OCI-LY3 (cell line): ENCODE data around the gene PRKRA.

ENCODE experiments used
- H2AFZ ChIP-seq: fragments of 200-600, 300-600 bp; shearing (Covaris generic); 2 replicates; pipeline ENCODE4 v1.6.0; 2014; ENCODE audit warnings: antibody characterized with exemption, low read depth, low read length
- H3K27ac ChIP-seq: fragments of 200-600, 300-600 bp; sonication (generic); 2 replicates; pipeline ENCODE4 v1.5.1; 2014; ENCODE audit warnings: mild to moderate bottlenecking, low read length, moderate library complexity, mixed read lengths
- H3K27me3 ChIP-seq: fragments of 200-600, 300-600 bp; sonication (generic); 2 replicates; pipeline ENCODE4 v1.6.1; 2014; ENCODE audit warnings: low read depth, low read length, mixed read lengths
- H3K36me3 ChIP-seq: fragments of 200-600, 300-600 bp; sonication (generic); replicated peaks from 2 replicates; pipeline ENCODE3; 2014; ENCODE audit warnings: low read depth, low read length, mixed read lengths
- H3K4me1 ChIP-seq: fragments of 300-600, 200-600 bp; sonication (generic); 2 replicates; pipeline ENCODE4 v1.6.1; 2014; ENCODE audit warnings: low read length, mixed read lengths
- H3K4me2 ChIP-seq: fragments of 200-600, 300-600 bp; sonication (generic); 2 replicates; pipeline ENCODE4 v1.6.1; 2014; ENCODE audit warnings: low read length, mixed read lengths
- H3K4me3 ChIP-seq: fragments of 300-600, 200-600 bp; sonication (generic); 2 replicates; pipeline ENCODE4 v1.5.1; 2014; ENCODE audit warnings: antibody characterized with exemption, mild to moderate bottlenecking, low read length, moderate library complexity
- H3K79me2 ChIP-seq: fragments of 300-600, 200-600 bp; shearing (Covaris generic); 2 replicates; pipeline ENCODE4 v1.6.1; 2014; ENCODE audit warnings: mild to moderate bottlenecking, low read length, mixed read lengths
- H3K9ac ChIP-seq: fragments of 300-600, 200-600 bp; shearing (Covaris generic); 2 replicates; pipeline ENCODE4 v1.6.0; 2014; ENCODE audit warnings: mild to moderate bottlenecking, low read length, moderate library complexity
- H3K9me3 ChIP-seq: fragments of 200-600, 300-600 bp; shearing (Covaris generic); 2 replicates; pipeline ENCODE4 v1.6.1; 2014; ENCODE audit warnings: low read length, mixed read lengths; ENCODE audit not compliant: insufficient read depth
- H4K20me1 ChIP-seq: fragments of 200-600, 300-600 bp; sonication (generic); 2 replicates; pipeline ENCODE4 v1.6.1; 2016; ENCODE audit warnings: low read length, mixed read lengths; ENCODE audit not compliant: insufficient read depth
- EZH2phosphoT487 ChIP-seq: fragments of 200-600 bp; shearing (Covaris generic); IDR thresholded peaks from 2 replicates; pipeline ENCODE4 v1.6.1; 2018; ENCODE audit warnings: antibody characterized with exemption, mixed run types, low read depth
- TF ChIP-seq, protein P1 (sequence below): fragments of 200-600, 300-600 bp; sonication (generic); IDR thresholded peaks from 2 replicates; pipeline ENCODE4 v1.5.1; 2014; ENCODE audit warnings: antibody characterized with exemption, low read length, low read depth

Gene PRKRA

GRCh38 chr2:178436662-178437061 lies 14.3 kb downstream of the PRKRA start:
- Histone ChIP-seq H3K27ac (no peak overlapping the region), H3K79me2 (no peaks in the 10 kb centered on the region), H3K9me3 (no peaks in the 10 kb centered on the region), H3K36me3 (peaks cover 66% of the 10 kb centered on the region), H3K4me3 (no peak overlapping the region), H4K20me1 (no peaks in the 10 kb centered on the region), H3K9ac (no peak overlapping the region), H3K4me1 (no peaks in the 10 kb centered on the region), H3K4me2 (no peak overlapping the region), H2AFZ (no peak overlapping the region), H3K27me3 (no peaks in the 10 kb centered on the region)
- TF ChIP-seq EZH2phosphoT487, result no peak
- TF ChIP-seq, protein P1, sequence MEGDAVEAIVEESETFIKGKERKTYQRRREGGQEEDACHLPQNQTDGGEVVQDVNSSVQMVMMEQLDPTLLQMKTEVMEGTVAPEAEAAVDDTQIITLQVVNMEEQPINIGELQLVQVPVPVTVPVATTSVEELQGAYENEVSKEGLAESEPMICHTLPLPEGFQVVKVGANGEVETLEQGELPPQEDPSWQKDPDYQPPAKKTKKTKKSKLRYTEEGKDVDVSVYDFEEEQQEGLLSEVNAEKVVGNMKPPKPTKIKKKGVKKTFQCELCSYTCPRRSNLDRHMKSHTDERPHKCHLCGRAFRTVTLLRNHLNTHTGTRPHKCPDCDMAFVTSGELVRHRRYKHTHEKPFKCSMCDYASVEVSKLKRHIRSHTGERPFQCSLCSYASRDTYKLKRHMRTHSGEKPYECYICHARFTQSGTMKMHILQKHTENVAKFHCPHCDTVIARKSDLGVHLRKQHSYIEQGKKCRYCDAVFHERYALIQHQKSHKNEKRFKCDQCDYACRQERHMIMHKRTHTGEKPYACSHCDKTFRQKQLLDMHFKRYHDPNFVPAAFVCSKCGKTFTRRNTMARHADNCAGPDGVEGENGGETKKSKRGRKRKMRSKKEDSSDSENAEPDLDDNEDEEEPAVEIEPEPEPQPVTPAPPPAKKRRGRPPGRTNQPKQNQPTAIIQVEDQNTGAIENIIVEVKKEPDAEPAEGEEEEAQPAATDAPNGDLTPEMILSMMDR, result no peak

- H3K9ac ChIP-seq, result no peak overlapping the region
- H3K79me2 ChIP-seq, result no peaks in the 10 kb centered on the region
- H3K9me3 ChIP-seq, result no peaks in the 10 kb centered on the region
- peaks cover 83% of the 10 kb centered on the region for H3K36me3 ChIP-seq
- no peaks in the 10 kb centered on the region for H4K20me1 ChIP-seq
- H3K27ac ChIP-seq, result no peak overlapping the region
- no peak overlapping the region for H2AFZ ChIP-seq
- H3K4me1 ChIP-seq, result no peaks in the 10 kb centered on the region
- no peak overlapping the region for H3K4me3 ChIP-seq
- H3K27me3 ChIP-seq, result no peaks in the 10 kb centered on the region
- H3K4me2 ChIP-seq, result no peak overlapping the region
- TF ChIP-seq, protein P1, result no peak
- TF ChIP-seq EZH2phosphoT487, result no peak
These were observed 21.6 kb downstream of the PRKRA start for GRCh38 chr2:178429336-178429735.

GRCh38 chr2:178428396-178428806 lies 22.6 kb downstream of the PRKRA start:
- Histone ChIP-seq H3K27ac (no peak overlapping the region), H3K4me3 (no peak overlapping the region), H3K4me1 (no peaks in the 10 kb centered on the region), H3K27me3 (no peaks in the 10 kb centered on the region), H3K9ac (no peak overlapping the region), H3K79me2 (no peaks in the 10 kb centered on the region), H4K20me1 (no peaks in the 10 kb centered on the region), H3K4me2 (no peak overlapping the region), H3K9me3 (no peaks in the 10 kb centered on the region), H2AFZ (no peak overlapping the region), H3K36me3 (peaks cover 76% of the 10 kb centered on the region)
- TF ChIP-seq, protein P1, result no peak

DNA sequence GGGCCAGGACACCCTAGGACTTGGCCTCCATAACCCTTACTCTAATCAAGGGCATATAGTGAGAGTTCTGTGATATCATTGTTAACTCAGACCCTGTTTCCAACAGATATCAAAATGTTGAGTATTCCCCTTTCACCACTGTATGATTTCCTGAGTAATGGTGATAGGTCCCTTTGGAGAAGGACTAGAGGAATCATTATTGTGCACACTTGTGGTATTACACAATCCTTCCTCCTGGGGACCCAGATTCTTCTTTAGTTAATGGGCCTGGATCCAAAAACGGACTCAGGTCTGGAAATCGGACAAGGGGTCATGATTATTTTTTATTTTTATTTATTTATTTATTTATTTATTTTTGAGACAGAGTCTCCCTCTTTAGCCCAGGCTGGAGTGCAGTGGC lies 23.5 kb downstream of the PRKRA start:
- H3K27me3 ChIP-seq, result no peaks in the 10 kb centered on the region
- no peak overlapping the region for H3K4me3 ChIP-seq
- no peaks in the 10 kb centered on the region; the same call in 1 of the 2 replicates for H4K20me1 ChIP-seq
- H3K9ac ChIP-seq, result no peak overlapping the region
- no peaks in the 10 kb centered on the region for H3K4me1 ChIP-seq
- no peak overlapping the region for H2AFZ ChIP-seq
- H3K36me3 ChIP-seq, result peaks cover 66% of the 10 kb centered on the region
- no peaks in the 10 kb centered on the region for H3K9me3 ChIP-seq
- TF ChIP-seq EZH2phosphoT487, result no peak
- TF ChIP-seq, protein P1, result no peak
- H3K79me2 ChIP-seq, result no peaks in the 10 kb centered on the region
- no peak overlapping the region for H3K27ac ChIP-seq
- H3K4me2 ChIP-seq, result no peak overlapping the region
